ENCODE measurements around the gene COL27A1. TPM values are rescaled to one million over a fixed set of nuclear protein-coding genes. Genes with fewer than 3 reads are reported as not detected.

COL27A1 gene
- total RNA-seq, 2 experiments from 2014 or later, result 4.0 to 4.1 TPM

- H3K4me1 Mint-ChIP-seq (ENCODE audit: low read depth), result no peaks in the 10 kb centered on the region
- intact Hi-C loops (cut with micrococcal nuclease), result no loop called here
- no peak for DNase-seq
- no peaks in the 10 kb centered on the region for H3K9me3 Mint-ChIP-seq
- ChIA-PET POLR2A (no interaction called here), CTCF (interaction anchor here (1.0 to 2.0 kb wide), 3 partner anchors 58 to 150 kb away, joined by 4 to 9 read pairs (median 7); no protein-coding TSS in a partner anchor)
- no peak overlapping the region for H3K27ac Mint-ChIP-seq
- no peaks in the 10 kb centered on the region for H3K36me3 Mint-ChIP-seq
- H3K27me3 Mint-ChIP-seq, result peaks cover 6% of the 10 kb centered on the region
- H3K4me3 Mint-ChIP-seq, result no peak overlapping the region
These were observed 14.5 kb upstream of the COL27A1 start for GRCh38 chr9:114140850-114141249.

GRCh38 chr9:114141553-114142402 lies 13.6 kb upstream of the COL27A1 start:
- Mint-ChIP-seq H3K4me1 (ENCODE audit: low read depth) (no peaks in the 10 kb centered on the region), H3K4me3 (no peak overlapping the region), H3K27me3 (peaks cover 7% of the 10 kb centered on the region), H3K9me3 (no peaks in the 10 kb centered on the region), H3K27ac (no peak overlapping the region), H3K36me3 (no peaks in the 10 kb centered on the region)
- CTCF ChIA-PET, result interaction anchor here (1.4 to 2.0 kb wide), 3 partner anchors 13 to 149 kb away, joined by 6 to 9 read pairs (median 7); partner anchors contain the start of gene COL27A1
- no peak for DNase-seq
- POLR2A ChIA-PET, result no interaction called here
- intact Hi-C loops (cut with micrococcal nuclease), result no loop called here

- no peak overlapping the region for H3K4me3 Mint-ChIP-seq
- ChIA-PET CTCF (interaction anchor here (1.2 kb wide), 1 partner anchor 35 kb away, joined by 4 read pairs; no protein-coding TSS in a partner anchor), POLR2A (interaction anchor here (0.7 kb wide), 1 partner anchor 130 kb away, joined by 4 read pairs; no protein-coding TSS in a partner anchor)
- H3K27me3 Mint-ChIP-seq, result peaks cover 11% of the 10 kb centered on the region
- intact Hi-C loops (cut with micrococcal nuclease), result no loop called here
- no peaks in the 10 kb centered on the region for H3K9me3 Mint-ChIP-seq
- no peaks in the 10 kb centered on the region for H3K36me3 Mint-ChIP-seq
- H3K4me1 Mint-ChIP-seq (ENCODE audit: low read depth), result no peaks in the 10 kb centered on the region
- no peak for DNase-seq
- no peak overlapping the region for H3K27ac Mint-ChIP-seq
These were observed 12.1 kb upstream of the COL27A1 start for GRCh38 chr9:114143234-114143633.

GRCh38 chr9:114146735-114147134 lies 8.6 kb upstream of the COL27A1 start:
- no peaks in the 10 kb centered on the region for H3K4me1 Mint-ChIP-seq (ENCODE audit: low read depth)
- peaks cover 18% of the 10 kb centered on the region for H3K27me3 Mint-ChIP-seq
- CTCF ChIA-PET, result interaction anchor here (0.7 to 0.9 kb wide), 2 partner anchors 134 to 144 kb away, joined by 3 read pairs; no protein-coding TSS in a partner anchor
- H3K27ac Mint-ChIP-seq, result no peak overlapping the region
- H3K4me3 Mint-ChIP-seq, result no peak overlapping the region
- no peaks in the 10 kb centered on the region for H3K36me3 Mint-ChIP-seq
- DNase-seq, result no peak
- H3K9me3 Mint-ChIP-seq, result no peaks in the 10 kb centered on the region
- POLR2A ChIA-PET, result no interaction called here
- intact Hi-C loops (cut with micrococcal nuclease), result no loop called here

- Mint-ChIP-seq H3K9me3 (no peaks in the 10 kb centered on the region), H3K27me3 (peaks cover 26% of the 10 kb centered on the region), H3K4me3 (no peak overlapping the region), H3K4me1 (ENCODE audit: low read depth) (peaks cover under 1% of the 10 kb centered on the region), H3K36me3 (no peaks in the 10 kb centered on the region), H3K27ac (no peak overlapping the region)
- ChIA-PET POLR2A (no interaction called here), CTCF (no interaction called here)
- intact Hi-C loops (cut with micrococcal nuclease), result no loop called here
- DNase-seq, result no peak
These were observed 6.2 kb upstream of the COL27A1 start for GRCh38 chr9:114149181-114149580.

- CTCF ChIA-PET, result interaction anchor here (1.9 kb wide), 1 partner anchor 141 kb away, joined by 5 read pairs; no protein-coding TSS in a partner anchor
- Mint-ChIP-seq H3K27ac (no peak overlapping the region), H3K4me3 (no peak overlapping the region), H3K4me1 (ENCODE audit: low read depth) (peaks cover 7% of the 10 kb centered on the region), H3K36me3 (no peaks in the 10 kb centered on the region), H3K9me3 (no peaks in the 10 kb centered on the region), H3K27me3 (peaks cover 33% of the 10 kb centered on the region)
- no peak for DNase-seq
- intact Hi-C loops (cut with micrococcal nuclease), result no loop called here
- POLR2A ChIA-PET, result no interaction called here
These were observed 5.5 kb upstream of the COL27A1 start for GRCh38 chr9:114149765-114150340.

- H3K4me1 Mint-ChIP-seq (ENCODE audit: low read depth), result peaks cover 11% of the 10 kb centered on the region
- no peak overlapping the region for H3K27ac Mint-ChIP-seq
- no peaks in the 10 kb centered on the region for H3K9me3 Mint-ChIP-seq
- peaks cover 33% of the 10 kb centered on the region for H3K27me3 Mint-ChIP-seq
- H3K4me3 Mint-ChIP-seq, result no peak overlapping the region
- no peaks in the 10 kb centered on the region for H3K36me3 Mint-ChIP-seq
- intact Hi-C loops (cut with micrococcal nuclease), result no loop called here
- no peak for DNase-seq
- POLR2A ChIA-PET, result no interaction called here
- CTCF ChIA-PET, result interaction anchor here (1.9 kb wide), 1 partner anchor 140 kb away, joined by 5 read pairs; no protein-coding TSS in a partner anchor
These were observed 4.7 kb upstream of the COL27A1 start for GRCh38 chr9:114150608-114151007.

- POLR2A ChIA-PET, result no interaction called here
- peaks cover 36% of the 10 kb centered on the region for H3K27me3 Mint-ChIP-seq
- H3K36me3 Mint-ChIP-seq, result no peaks in the 10 kb centered on the region
- H3K27ac Mint-ChIP-seq, result no peak overlapping the region
- H3K4me3 Mint-ChIP-seq, result no peak overlapping the region
- intact Hi-C loops (cut with micrococcal nuclease), result no loop called here
- H3K4me1 Mint-ChIP-seq (ENCODE audit: low read depth), result peaks cover 14% of the 10 kb centered on the region
- CTCF ChIA-PET, result interaction anchor here (1.9 kb wide), 1 partner anchor 139 kb away, joined by 5 read pairs; no protein-coding TSS in a partner anchor
- no peak for DNase-seq
- H3K9me3 Mint-ChIP-seq, result no peaks in the 10 kb centered on the region
These were observed 3.8 kb upstream of the COL27A1 start for GRCh38 chr9:114151426-114151956.

GRCh38 chr9:114153761-114154599 lies 1.4 kb upstream of the COL27A1 start:
- H3K27ac Mint-ChIP-seq, result no peak overlapping the region
- DNase-seq, result peak; percentile 10
- CTCF ChIA-PET, result interaction anchor here (1.3 to 4.1 kb wide), 6 partner anchors 9 to 137 kb away, joined by 4 to 49 read pairs (median 10); no protein-coding TSS in a partner anchor
- peak overlapping the region; percentile 33 for H3K4me3 Mint-ChIP-seq
- POLR2A ChIA-PET, result no interaction called here
- intact Hi-C loops (cut with micrococcal nuclease), result no loop called here
- no peaks in the 10 kb centered on the region for H3K9me3 Mint-ChIP-seq
- no peaks in the 10 kb centered on the region for H3K36me3 Mint-ChIP-seq
- peaks cover 18% of the 10 kb centered on the region for H3K4me1 Mint-ChIP-seq (ENCODE audit: low read depth)
- H3K27me3 Mint-ChIP-seq, result peaks cover 36% of the 10 kb centered on the region

- Mint-ChIP-seq H3K4me3 (peak overlapping the region; percentile 33), H3K4me1 (ENCODE audit: low read depth) (peaks cover 18% of the 10 kb centered on the region), H3K9me3 (no peaks in the 10 kb centered on the region), H3K36me3 (no peaks in the 10 kb centered on the region), H3K27me3 (peaks cover 36% of the 10 kb centered on the region), H3K27ac (no peak overlapping the region)
- no peak for DNase-seq
- intact Hi-C loops (cut with micrococcal nuclease), result loop anchor here (1.0 to 5.0 kb wide), 3 partner anchors 47 to 151 kb away; no protein-coding TSS in a partner anchor
- ChIA-PET CTCF (interaction anchor here (0.7 to 4.1 kb wide), 14 partner anchors 10 to 144 kb away, joined by 3 to 49 read pairs (median 6); partner anchors contain the start of gene AMBP), POLR2A (no interaction called here)
These were observed 686 bp upstream of the COL27A1 start for GRCh38 chr9:114154600-114155102.

GRCh38 chr9:114155995-114156656 lies 789 bp downstream of the COL27A1 start:
- DNase-seq, result peak; percentile 52
- ChIA-PET CTCF (interaction anchor here (1.1 to 4.1 kb wide), 8 partner anchors 11 to 139 kb away, joined by 3 to 49 read pairs (median 8); partner anchors contain the start of gene AMBP), POLR2A (no interaction called here)
- Mint-ChIP-seq H3K27me3 (peaks cover 29% of the 10 kb centered on the region), H3K4me1 (ENCODE audit: low read depth) (peaks cover 18% of the 10 kb centered on the region), H3K9me3 (no peaks in the 10 kb centered on the region), H3K27ac (peak overlapping the region; percentile 50), H3K36me3 (no peaks in the 10 kb centered on the region), H3K4me3 (peak overlapping the region; percentile 81)
- intact Hi-C loops (cut with micrococcal nuclease), result loop anchor here (1.0 to 5.0 kb wide), 3 partner anchors 49 to 149 kb away; no protein-coding TSS in a partner anchor

Data from activated CD4-positive, alpha-beta memory T cell treated with anti-CD3 and anti-CD28 coated beads for 36 hours (primary cell).